ENCODE data around the gene ETV6.

DNA sequence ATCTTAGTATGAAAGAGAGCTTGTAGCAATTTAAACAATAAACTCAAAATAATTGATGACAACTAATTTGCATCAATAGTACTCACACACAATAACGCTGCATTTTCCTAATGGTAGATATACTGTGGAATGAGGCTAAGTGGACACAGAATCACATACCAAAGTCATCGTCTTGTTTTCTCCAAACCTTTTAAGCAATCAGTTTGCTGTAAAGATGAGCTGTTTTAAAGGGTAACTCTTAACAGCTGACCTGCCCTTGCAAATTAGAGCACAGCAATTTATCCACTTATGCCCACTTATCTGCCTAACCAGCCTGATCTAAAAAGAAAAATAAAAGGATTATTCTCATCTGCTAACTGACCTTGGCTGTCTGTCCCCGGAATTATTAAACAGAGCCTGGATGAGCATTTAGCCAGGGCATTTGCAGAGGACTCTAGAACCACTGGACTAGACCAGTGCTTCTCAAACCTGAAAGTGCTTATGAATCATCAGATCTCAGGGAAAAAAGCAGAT is 247.0 kb downstream of the ETV6 start:
- TF ChIP-seq, protein P1, sequence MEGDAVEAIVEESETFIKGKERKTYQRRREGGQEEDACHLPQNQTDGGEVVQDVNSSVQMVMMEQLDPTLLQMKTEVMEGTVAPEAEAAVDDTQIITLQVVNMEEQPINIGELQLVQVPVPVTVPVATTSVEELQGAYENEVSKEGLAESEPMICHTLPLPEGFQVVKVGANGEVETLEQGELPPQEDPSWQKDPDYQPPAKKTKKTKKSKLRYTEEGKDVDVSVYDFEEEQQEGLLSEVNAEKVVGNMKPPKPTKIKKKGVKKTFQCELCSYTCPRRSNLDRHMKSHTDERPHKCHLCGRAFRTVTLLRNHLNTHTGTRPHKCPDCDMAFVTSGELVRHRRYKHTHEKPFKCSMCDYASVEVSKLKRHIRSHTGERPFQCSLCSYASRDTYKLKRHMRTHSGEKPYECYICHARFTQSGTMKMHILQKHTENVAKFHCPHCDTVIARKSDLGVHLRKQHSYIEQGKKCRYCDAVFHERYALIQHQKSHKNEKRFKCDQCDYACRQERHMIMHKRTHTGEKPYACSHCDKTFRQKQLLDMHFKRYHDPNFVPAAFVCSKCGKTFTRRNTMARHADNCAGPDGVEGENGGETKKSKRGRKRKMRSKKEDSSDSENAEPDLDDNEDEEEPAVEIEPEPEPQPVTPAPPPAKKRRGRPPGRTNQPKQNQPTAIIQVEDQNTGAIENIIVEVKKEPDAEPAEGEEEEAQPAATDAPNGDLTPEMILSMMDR (IDR thresholded peaks at IDR 0.05): no peak
- TF ChIP-seq POLR2A (IDR thresholded peaks at IDR 0.05): no peak

Measured in uterus (tissue), 2 donors.